Nephron progenitor cell (in vitro differentiated cells): ENCODE measurements around the gene PAK5.

Experiments
- DNase-seq: peaks from one replicate; pipeline ENCODE4 v3.0.0; 2021
- H3K27ac Mint-ChIP-seq: 2 replicates; pipeline ENCODE4 v1.8.0; 2021; ENCODE audit warnings: mild to moderate bottlenecking, moderate library complexity, mixed read lengths
- H3K27me3 Mint-ChIP-seq: 2 replicates; pipeline ENCODE4 v1.8.0; 2021; ENCODE audit warnings: mild to moderate bottlenecking, low read depth, mixed read lengths; ENCODE audit not compliant: poor library complexity
- H3K36me3 Mint-ChIP-seq: 2 replicates; pipeline ENCODE4 v1.8.0; 2021; ENCODE audit warnings: low read depth, mixed read lengths
- H3K4me1 Mint-ChIP-seq: 2 replicates; pipeline ENCODE4 v1.8.0; 2021; ENCODE audit warnings: mixed read lengths
- H3K4me3 Mint-ChIP-seq: 2 replicates; pipeline ENCODE4 v1.8.0; 2021; ENCODE audit warnings: mild to moderate bottlenecking, moderate library complexity, mixed read lengths
- H3K9me3 Mint-ChIP-seq: 2 replicates; pipeline ENCODE4 v1.8.0; 2021; ENCODE audit warnings: mild to moderate bottlenecking, moderate library complexity, mixed read lengths
- TF ChIP-seq, protein P1 (sequence below): fragments of 200-600 bp; sonication (generic); IDR thresholded peaks from 2 replicates; pipeline ENCODE4 v1.5.0; 2021; ENCODE audit warnings: antibody characterized with exemption

PAK5 gene

GRCh38 chr20:9574776-9575175 is 264.1 kb downstream of the PAK5 start:
- H3K4me3 Mint-ChIP-seq, result no peak overlapping the region
- no peaks in the 10 kb centered on the region for H3K9me3 Mint-ChIP-seq
- peaks cover 36% of the 10 kb centered on the region for H3K4me1 Mint-ChIP-seq
- TF ChIP-seq, protein P1, sequence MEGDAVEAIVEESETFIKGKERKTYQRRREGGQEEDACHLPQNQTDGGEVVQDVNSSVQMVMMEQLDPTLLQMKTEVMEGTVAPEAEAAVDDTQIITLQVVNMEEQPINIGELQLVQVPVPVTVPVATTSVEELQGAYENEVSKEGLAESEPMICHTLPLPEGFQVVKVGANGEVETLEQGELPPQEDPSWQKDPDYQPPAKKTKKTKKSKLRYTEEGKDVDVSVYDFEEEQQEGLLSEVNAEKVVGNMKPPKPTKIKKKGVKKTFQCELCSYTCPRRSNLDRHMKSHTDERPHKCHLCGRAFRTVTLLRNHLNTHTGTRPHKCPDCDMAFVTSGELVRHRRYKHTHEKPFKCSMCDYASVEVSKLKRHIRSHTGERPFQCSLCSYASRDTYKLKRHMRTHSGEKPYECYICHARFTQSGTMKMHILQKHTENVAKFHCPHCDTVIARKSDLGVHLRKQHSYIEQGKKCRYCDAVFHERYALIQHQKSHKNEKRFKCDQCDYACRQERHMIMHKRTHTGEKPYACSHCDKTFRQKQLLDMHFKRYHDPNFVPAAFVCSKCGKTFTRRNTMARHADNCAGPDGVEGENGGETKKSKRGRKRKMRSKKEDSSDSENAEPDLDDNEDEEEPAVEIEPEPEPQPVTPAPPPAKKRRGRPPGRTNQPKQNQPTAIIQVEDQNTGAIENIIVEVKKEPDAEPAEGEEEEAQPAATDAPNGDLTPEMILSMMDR, result no peak
- peaks cover 9% of the 10 kb centered on the region for H3K27me3 Mint-ChIP-seq
- H3K27ac Mint-ChIP-seq, result peak overlapping the region; percentile 22
- no peak for DNase-seq
- H3K36me3 Mint-ChIP-seq, result no peaks in the 10 kb centered on the region

GRCh38 chr20:9574181-9574580 is 264.7 kb downstream of the PAK5 start:
- peak; percentile 6 for DNase-seq
- H3K9me3 Mint-ChIP-seq, result no peaks in the 10 kb centered on the region
- peaks cover 36% of the 10 kb centered on the region for H3K4me1 Mint-ChIP-seq
- H3K36me3 Mint-ChIP-seq, result no peaks in the 10 kb centered on the region
- H3K4me3 Mint-ChIP-seq, result peak overlapping the region; percentile 7
- TF ChIP-seq, protein P1, result no peak
- peak overlapping the region; percentile 7 for H3K27ac Mint-ChIP-seq
- peaks cover 9% of the 10 kb centered on the region for H3K27me3 Mint-ChIP-seq

- H3K4me1 Mint-ChIP-seq, result peaks cover 36% of the 10 kb centered on the region
- no peaks in the 10 kb centered on the region for H3K36me3 Mint-ChIP-seq
- TF ChIP-seq, protein P1, result no peak
- peak overlapping the region; percentile 47 for H3K27ac Mint-ChIP-seq
- DNase-seq, result peak; percentile 27
- peaks cover 9% of the 10 kb centered on the region for H3K27me3 Mint-ChIP-seq
- no peaks in the 10 kb centered on the region for H3K9me3 Mint-ChIP-seq
- no peak overlapping the region for H3K4me3 Mint-ChIP-seq
Observed at GRCh38 chr20:9573335-9574151, 265.3 kb downstream of the PAK5 start.

DNA sequence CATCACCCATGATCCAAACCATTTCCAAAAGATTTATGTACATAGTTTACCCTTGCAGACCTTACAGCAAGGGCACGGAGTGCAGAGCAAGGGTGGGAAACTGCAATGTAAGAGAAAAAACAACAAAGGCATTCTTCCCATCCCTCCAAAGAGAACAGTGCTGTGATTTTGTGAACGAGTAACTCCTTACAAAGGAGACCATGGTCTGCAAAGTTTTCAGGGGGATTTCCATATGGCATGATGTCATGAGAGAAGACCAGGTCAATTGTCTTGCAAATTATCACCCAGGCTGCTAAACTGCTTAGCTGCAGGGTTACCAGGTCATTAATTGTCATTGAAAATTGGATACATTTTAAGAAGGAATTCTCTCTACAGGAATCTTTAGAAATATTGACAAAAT is 266.2 kb downstream of the PAK5 start:
- TF ChIP-seq, protein P1, result no peak
- no peaks in the 10 kb centered on the region for H3K9me3 Mint-ChIP-seq
- peaks cover 36% of the 10 kb centered on the region for H3K4me1 Mint-ChIP-seq
- H3K27me3 Mint-ChIP-seq, result peaks cover 9% of the 10 kb centered on the region
- H3K27ac Mint-ChIP-seq, result peak overlapping the region; percentile 46
- no peak for DNase-seq
- H3K4me3 Mint-ChIP-seq, result no peak overlapping the region
- H3K36me3 Mint-ChIP-seq, result no peaks in the 10 kb centered on the region

GRCh38 chr20:9571783-9572182 is 267.1 kb downstream of the PAK5 start:
- H3K4me1 Mint-ChIP-seq, result peaks cover 36% of the 10 kb centered on the region
- peaks cover 9% of the 10 kb centered on the region for H3K27me3 Mint-ChIP-seq
- no peaks in the 10 kb centered on the region for H3K36me3 Mint-ChIP-seq
- no peak for DNase-seq
- TF ChIP-seq, protein P1, result no peak
- no peak overlapping the region for H3K4me3 Mint-ChIP-seq
- H3K27ac Mint-ChIP-seq, result no peak overlapping the region
- H3K9me3 Mint-ChIP-seq, result no peaks in the 10 kb centered on the region

DNA sequence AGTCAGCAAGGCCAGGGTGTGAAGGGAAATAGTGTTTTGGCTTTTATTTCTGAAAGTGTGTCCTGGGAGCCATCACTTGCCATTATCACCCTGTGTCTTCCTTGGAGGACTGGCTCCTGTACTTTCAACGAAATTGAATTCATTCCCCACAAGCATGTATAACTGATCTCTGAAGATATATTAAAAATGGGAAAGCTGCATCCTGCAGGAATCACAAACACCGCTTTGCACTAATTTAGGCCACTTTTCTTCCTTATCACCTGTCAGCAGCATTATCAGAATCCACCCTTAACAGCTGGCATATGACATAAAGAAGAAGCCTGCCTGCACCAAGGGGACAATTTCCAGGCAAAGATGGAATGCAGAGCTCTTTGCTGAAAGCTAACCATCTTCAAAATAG is 268.3 kb downstream of the PAK5 start:
- Mint-ChIP-seq H3K9me3 (no peaks in the 10 kb centered on the region), H3K36me3 (no peaks in the 10 kb centered on the region), H3K27ac (no peak overlapping the region), H3K4me3 (no peak overlapping the region), H3K4me1 (peaks cover 36% of the 10 kb centered on the region), H3K27me3 (peaks cover 9% of the 10 kb centered on the region)
- TF ChIP-seq, protein P1, result no peak
- DNase-seq, result no peak
